SU-DHL-6 (cell line): Measurements from ENCODE around the gene AMT.

Source experiments
- EZH2phosphoT487 ChIP-seq: fragments of 200-600 bp; sonication (generic), shearing (Covaris generic); conservative IDR thresholded peaks from 2 replicates; pipeline ENCODE4 v1.6.1; 2018; ENCODE audit warnings: mild to moderate bottlenecking, antibody characterized with exemption, low read length, moderate library complexity, mixed read lengths
- TF ChIP-seq, protein P1 (sequence below): fragments of 200-600 bp; sonication (generic); IDR thresholded peaks from one replicate; pipeline ENCODE4 v1.5.1; 2017; ENCODE audit warnings: antibody characterized with exemption, mild to moderate bottlenecking, low read length, moderate library complexity; ENCODE audit not compliant: insufficient read depth, poor library complexity, severe bottlenecking

DNA sequence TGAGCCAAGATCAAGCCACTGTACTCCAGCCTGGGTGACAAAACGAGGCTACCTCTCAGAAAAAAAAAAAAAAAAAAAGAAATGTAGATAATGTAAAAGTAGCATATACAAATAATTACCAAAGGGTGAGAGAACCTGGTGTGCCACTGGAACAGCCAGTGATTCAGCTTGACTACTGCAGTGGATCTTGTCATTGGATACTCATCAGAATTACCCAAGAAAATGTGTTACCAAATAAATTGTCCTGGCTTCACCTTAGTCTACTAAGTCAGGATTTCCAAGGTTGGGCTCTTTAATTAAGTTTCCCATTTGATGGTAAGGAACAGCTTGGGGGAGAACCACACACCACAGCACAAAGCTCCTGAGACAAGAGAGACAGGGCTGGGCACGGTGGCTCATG, 5.3 kb upstream of the AMT start:
- no peak for TF ChIP-seq EZH2phosphoT487
- TF ChIP-seq, protein P1, sequence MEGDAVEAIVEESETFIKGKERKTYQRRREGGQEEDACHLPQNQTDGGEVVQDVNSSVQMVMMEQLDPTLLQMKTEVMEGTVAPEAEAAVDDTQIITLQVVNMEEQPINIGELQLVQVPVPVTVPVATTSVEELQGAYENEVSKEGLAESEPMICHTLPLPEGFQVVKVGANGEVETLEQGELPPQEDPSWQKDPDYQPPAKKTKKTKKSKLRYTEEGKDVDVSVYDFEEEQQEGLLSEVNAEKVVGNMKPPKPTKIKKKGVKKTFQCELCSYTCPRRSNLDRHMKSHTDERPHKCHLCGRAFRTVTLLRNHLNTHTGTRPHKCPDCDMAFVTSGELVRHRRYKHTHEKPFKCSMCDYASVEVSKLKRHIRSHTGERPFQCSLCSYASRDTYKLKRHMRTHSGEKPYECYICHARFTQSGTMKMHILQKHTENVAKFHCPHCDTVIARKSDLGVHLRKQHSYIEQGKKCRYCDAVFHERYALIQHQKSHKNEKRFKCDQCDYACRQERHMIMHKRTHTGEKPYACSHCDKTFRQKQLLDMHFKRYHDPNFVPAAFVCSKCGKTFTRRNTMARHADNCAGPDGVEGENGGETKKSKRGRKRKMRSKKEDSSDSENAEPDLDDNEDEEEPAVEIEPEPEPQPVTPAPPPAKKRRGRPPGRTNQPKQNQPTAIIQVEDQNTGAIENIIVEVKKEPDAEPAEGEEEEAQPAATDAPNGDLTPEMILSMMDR, result no peak
